Measurements from ENCODE around the gene CPT1B.
"Not testable (repeated sequence)": the region's sequence is repeated elsewhere in the genome, so short reads cannot be mapped to it uniquely, and the experiment has no call there.

Gene CPT1B

DNA sequence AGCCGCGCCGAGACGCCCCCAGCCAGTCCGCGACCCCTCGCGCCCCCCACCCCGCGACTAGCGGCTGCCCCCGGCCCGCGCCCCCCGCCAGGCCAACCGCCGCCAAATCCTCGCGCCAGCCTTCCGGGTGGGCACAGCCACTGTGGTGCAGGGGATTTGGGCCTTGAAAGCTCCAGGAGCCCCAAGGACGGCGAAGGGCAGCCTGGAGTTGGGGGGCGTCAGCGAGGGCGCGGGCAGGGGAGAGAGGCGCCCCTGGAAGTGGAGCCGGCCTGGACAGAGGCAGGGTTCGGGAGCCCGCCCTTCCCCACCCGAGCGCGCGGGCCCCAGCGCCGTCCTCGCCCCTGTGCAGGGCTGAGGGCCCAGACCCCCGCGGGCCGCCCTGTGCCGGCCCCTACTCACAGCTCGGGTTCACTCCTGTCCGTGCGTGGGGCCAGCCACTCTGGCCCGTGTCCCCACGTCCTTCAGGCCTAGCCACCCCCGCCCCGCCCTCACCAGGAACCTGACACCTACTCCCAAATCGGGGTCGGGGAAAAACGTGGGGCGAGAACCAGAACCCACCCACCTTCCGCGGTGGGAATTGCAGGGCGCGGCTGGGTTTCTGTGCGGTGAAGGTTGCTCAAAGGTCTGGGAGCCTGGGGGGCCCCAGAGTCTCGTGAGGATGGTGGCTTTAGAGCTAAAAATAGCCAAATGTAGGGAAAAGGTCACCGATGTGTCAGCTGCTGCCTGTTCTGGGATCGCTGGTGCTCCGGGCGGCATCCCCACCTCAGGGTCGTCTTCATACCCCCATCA lies at the start of gene CPT1B:
Gene CPT1B, minus strand, starts transcription at position 441 of the 789 bp plus-strand sequence. CDS start 512 bp downstream, outside the sequence.
- no peak for DNase-seq

DNA sequence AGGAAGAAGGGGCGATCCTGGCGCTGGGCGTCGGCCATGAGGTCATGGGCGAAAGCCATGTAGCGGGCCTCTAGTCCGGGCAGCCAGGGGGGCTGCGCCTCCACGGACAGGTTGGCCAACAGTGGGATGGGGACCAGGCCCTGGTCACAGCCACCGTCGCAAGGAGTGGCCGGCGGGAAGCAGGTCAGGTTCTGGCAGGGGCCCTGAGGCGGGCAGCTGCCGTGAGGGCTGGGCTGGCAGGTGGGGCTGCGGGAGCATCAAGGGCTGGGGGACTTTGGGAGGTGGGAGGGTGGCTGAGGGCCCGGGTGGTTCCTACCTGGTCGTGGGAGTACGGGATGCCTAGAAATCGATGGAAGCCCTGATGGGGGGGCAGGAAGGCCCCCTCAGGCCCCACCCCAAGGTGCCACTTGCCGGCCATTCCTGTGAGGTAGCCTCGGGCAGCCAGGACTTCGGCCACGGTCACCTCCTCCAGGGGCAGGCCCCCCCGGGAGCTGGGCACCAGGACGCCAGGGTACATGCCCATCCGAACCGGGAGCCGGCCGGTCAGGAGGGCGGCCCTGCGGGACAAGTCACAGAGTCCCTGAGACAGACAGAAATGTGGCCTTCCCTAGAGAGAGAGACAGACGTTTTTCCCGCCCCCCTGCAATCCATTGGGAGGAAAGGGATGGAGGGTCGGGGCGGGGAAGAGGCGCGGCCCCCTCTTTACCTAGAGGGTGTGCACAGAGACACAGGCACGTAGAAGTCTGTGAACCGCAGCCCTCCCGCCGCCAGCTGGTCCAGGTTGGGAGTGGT lies 48.8 kb upstream of the CPT1B start:
- no peak for DNase-seq

DNA sequence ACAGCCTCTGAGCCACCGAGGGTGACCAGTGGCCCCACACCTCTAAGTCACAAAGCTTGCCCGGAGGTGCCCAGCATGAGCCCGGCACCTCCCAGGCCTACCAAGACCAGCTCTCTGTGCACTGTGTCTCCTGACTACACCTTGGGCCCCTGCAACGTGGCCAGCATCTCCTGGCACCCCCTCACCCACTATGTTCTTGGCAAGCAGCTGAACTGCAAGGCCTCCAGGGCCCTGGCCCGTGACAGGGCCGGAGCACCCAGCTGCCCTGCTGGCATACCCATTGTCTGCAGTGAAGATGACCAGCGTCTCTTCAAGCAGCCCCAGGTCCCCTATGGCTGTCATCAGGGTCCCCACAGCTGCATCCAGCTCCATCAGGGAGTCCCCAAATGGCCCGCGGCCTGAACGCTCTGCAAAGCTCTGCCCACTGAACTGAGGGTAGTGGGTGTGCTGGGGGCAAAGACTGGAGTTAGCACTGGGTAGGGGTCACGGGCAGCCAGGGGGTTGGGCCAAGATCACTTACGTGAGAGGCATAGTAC lies 48.2 kb upstream of the CPT1B start:
- DNase-seq: no peak

DNA sequence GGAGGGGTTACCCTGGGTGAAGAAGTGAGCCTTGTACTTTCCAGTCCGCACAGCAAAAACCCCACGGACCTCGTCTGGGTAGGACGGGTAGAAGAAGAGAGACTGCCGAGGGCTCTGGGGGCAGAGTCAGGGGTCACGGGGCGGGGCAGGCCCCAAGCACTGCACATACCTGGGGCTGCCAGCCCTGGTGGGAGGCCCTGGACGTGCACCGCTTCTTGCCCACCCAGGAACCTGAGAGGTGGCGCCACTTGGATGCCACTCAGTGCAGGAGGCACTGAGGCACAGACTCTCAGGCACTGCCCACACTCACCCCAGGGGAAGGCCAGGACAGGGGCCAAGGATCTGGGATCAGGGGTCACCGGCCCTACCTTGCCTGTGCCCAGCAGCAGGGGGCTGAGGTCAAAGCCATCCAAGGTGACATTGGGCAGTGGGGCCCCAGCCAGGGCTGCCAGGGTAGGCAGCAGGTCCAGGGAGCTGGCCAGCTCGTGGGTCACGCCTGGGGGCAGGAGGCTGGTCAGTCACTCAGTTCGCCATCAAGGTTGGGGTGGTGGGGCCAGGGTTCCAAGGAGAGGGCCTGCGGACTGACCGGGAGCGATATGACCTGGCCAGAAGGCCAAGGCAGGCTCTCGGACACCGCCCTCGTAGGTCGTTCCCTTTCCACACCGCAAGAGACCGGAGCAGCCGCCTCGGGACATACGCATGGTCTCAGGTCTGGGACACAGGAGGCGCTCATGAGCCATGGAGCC lies 47.5 kb upstream of the CPT1B start:
- DNase-seq: no peak

DNA sequence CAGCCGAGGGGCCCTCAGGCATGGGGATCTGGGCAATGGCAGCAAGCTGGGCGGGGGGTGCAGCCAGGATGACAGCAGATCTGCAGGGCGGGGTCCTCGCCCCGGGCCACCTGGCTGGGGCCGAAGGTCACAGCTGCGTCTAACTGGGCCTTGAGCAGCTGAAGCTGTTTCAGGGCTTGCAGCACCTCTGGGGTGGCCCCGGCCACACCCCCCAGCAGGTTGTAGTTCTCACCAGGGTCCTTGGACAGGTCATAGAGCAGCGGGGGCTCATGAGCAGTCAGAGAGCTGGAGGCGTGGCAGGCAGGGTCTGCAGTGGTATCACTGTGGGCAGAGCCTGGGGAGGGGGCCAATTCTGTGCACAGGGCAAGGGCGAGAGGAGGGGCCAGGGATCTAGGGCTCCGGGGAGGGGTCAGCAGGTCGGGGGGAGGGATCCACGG lies 46.9 kb upstream of the CPT1B start:
- no peak for DNase-seq

DNA sequence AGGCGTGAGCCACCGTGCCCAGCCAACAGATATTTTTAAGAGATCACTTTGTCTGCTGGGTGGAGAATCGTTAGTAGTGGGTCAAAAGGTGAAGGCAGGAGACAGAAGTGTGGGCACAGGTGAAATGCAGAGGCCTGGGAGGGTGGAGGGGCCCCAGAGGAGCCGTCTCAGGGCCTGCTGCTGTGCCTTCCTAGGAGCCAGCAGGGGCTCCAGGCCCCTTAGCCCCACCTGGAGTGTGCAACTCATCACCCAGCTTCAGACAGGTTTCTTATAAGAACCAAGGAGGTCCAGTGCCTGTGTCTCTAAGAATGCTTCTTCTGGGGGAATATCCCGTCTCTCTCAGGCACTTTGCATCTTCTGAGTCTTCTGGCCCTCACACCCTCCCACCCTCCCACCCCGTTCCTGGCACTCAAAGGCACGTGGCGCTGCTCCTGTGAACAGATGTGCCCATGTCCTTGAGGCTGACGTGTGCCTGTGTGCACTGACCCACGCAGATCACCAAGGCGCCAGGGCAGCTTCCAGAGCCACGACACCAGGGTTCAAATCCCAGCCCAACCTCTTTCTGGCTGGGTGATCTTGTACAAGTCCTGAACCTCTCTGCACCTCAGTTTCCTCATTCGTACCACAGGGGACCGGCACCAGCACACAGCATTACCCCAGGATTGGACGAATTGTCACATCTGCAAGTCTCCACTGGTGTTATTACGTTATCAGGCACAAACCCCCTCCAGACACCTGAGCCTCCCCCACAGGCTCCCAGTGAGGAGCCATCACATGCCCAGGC lies 46.3 kb upstream of the CPT1B start:
- DNase-seq: no peak

DNA sequence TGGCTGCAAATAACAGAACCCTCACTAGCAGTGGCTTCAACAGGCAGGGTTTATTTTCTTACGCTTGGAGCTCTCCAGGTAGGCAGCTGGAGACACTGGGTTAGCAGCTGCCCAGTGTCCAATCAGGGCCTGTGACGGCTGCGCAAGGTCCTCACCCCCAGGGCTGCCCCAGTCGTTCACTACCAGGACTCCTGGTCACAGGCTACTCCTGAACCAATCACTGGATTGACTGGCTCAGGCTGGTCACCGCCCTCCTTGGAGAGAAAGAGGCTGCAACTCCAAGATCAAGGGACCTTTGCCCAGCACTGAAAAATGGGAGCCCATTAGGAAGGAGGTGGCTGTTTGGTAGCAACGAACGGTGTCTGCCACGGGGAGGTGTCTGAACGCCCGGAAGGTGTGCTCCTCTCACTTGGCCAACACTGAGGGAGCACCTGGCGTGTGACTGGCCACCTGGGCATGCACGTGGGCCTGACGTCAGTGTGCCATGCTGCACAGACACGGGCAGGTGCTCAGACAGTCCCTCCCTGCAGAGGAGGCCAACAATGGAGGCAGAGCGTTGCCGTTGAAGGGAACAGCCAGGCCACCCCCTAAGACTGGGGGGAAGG lies 44.6 kb upstream of the CPT1B start:
- DNase-seq: no peak

DNA sequence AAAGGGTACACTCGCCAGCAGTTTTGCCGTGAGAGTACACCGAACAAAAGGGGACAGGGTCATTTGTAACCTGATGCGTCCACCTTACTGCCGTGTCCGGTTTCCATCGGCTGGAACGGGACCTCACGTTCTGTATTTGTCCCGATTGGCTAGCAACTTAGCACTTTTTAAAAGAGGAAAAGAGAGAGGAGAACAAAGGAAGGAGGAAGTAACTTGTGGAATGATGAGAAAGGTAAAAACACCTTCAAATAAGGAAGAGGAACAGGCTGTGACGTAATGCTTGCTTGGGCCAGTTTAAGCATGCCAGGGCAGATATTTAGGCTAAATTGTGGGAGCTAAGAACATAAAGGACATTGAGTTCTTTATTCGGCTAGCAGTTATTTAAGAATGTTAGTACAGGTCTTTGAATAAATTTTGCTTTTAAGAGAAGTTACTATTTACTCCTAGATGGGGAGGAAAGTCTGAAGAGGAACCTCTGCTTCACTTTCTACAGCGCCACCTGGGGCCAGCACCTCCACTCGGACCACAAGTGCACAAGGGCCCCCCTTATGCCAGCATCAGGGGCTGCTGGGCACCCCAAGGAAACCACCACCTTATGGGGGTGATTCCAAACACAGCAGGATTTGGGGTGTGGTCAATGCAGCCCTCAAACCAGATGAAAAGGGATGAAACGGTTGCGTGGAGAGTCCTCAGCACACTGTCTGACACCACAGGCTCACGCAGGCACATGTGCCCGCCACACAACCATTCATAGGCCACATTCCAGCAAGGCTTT lies 43.9 kb upstream of the CPT1B start:
- DNase-seq: no peak

DNA sequence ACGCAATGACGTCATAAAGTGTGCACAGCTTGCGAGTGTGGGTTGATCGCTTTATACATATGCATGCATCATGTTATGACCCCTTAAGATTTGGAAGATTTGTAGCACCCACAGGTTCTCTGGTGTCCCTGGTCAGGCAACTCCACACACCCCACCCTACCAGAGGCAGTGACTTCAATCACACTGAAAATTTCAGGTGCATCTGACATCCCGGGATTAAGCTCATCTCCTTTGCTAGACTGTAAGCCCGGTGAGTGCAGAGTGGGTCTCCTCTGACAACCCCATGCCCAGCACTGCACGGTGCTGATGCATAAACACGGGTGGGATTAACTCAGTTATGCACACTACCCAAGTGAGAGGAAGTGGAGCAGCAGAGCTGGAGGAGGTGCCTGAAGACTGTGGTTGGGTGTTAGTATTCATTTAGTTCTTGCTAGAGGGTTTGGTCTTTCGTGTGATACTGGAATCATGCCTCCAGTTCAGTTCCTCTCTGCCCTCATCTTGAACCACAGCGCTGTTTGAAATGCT lies 43.2 kb upstream of the CPT1B start:
- DNase-seq: no peak

DNA sequence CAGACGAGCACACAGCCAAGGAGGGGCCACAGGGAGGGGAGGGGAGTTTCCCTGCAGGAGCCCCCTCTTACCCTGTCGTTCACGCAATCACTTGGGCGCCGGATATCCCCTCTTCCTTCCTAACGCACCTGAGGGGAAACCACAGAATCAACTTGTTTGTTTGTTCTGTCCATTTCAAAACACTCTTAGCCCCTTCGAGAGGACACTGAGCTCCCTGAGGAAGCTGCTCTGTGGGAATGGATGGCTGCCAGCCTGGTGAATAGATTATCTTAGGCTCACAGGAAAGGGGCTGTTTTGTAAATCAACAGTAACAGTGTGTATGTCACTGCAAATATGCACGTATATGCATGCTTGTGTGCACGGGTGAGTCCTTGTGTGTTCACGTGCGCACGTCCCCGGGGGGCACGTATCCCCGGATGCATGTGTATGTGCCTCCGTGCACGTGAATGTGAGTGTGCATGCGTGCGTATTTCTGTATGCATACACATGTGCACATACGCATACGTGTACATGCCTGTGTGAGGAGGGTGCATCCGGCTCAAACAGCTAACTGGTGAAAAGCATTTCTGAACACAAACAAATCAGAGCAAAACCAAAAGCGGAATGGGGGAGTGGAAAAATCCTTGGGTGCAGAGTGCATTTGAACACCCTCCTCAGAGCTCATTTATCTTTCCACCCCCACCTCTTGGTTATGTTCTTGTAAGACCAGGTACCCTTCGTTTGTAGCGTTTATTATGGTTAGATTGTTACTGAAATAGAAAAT lies 42.5 kb upstream of the CPT1B start:
- DNase-seq: no peak

DNA sequence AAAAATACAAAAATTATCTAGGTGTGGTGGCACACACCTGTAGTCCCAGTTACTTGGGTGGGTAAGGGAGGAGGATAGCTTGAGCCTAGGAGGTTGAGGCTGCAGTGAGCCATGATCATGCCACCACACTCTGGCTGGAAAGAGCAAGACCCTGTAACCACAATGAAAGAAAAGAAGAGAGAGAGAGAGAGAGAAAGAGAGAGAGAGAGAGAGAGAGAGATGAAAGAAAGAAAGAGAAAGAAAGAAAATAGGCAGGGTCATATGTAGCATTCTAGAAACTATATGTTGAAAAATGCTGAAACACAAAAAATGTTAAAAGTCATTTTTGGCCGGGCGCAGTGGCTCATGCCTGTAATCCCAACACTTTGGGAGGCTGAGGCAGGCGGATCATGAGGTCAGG lies 36.1 kb upstream of the CPT1B start:
- not testable (repeated sequence) for DNase-seq

DNA sequence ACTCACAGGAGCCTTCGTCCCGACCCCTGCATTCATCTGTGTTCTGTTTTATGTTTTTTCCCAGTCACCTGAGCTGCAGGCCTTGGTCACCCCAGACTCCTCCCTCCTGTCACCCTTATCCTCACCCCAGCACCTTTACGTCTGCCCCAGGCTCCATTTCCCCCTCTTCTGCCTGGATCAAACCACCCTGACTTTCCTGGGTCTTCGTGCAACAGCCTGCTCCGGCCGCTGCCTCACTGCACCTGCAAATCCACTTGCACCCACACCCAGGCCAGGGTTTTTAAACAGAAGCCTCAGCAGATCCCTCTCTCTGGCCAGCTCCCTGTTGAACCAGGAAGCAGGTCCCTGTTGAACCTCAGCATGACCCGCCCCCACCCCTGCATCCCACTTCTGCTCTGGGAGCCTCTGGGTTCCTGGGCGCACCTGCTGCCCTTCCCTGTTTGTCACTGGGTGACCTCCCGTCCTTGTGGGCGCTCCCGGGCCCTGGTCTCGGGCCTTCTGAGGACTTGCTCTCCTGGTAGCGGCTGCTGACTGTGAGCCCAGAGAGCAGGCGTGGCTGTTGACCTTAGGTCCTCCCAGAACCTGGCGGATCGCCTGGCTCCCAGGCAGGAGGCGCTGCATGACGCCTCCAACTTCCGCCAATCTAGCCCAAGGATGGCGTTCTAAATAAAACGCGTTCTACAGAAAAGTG lies 35.2 kb upstream of the CPT1B start:
- DNase-seq: no peak

DNA sequence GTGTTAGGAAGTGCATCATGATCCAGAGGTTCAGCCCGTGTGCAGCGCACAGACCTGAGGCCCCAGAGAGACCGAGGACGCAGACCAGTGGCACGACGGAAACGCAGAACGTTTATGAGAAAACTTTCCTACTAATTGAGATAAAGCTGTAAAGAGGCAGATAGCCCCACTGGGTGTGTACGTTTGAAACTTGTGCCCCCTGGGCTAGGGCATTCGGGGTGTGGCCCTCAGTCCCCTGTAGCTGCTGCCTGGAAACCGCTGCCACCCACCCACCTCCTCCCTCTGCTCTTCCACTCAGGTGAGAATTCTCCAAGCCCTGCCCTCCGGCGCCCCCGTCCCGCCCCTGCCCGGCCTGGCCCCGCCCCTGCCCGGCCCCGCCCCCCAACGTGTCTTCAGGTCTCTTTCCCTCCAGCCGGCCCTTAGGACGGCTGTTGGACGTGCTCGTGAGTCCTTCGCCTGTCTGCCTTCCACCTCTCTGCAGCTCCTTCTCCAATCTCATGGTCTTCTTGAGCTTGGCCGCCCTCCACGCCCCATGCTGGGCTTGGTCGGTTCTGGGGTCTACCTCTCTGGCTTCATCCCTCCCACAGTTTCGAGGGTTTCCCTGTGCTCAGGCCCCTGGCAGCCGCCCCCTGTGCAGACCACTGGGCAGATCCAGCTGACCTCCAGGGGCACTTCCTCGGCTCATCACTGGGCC lies 34.4 kb upstream of the CPT1B start:
- DNase-seq: no peak

DNA sequence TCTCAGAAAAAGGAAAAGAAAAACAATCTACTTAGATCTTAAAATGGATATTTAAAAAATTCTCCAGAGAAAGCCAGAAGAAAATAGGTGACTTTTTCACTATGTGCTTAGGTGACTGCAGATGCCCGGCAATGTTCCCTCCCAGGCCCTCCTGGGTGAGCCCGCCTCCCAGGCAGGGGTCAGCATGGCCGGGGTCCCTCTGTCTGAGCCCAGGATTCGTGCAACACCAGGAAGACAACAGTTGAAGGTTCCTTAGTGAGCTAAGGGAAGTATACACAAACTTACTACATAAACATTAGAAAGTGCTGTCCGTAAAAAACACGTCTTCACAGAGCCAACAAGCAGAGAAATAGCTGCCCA lies 33.9 kb upstream of the CPT1B start:
- DNase-seq: no peak

DNA sequence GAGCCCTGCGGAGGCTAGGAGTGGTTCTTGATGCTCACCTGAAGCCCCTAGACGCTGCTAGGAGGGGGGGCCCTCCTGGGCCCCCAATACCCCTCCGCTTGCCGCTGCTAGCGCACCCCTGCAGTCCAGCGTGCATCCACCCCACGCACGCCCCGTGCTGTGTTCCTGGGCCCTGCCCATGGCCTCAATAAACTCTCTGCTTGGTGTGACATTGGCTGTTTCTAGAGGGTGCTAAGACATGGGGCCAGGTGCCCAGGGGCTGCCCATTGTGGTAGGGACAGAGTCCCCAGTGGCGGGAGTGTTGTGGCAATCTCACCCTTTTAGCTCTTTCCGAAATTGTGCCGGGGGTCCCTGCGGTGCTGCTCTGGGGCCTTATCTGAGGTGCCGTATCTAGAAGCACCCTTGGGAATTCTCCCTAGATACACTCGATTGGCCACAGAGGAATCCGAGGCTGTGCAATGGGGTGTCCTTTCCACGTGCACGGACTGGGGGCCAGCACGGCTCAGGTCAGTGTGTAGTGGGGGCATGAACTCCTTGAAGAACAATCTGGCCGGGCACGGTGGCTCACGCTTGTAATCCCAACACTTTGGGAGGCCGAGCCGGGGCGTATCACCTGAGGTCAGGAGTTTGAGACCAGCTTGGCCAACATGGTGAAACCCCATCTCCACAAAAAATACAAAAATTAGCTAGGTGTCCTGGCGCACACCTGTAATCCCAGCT lies 33.3 kb upstream of the CPT1B start:
- no peak for DNase-seq

DNA sequence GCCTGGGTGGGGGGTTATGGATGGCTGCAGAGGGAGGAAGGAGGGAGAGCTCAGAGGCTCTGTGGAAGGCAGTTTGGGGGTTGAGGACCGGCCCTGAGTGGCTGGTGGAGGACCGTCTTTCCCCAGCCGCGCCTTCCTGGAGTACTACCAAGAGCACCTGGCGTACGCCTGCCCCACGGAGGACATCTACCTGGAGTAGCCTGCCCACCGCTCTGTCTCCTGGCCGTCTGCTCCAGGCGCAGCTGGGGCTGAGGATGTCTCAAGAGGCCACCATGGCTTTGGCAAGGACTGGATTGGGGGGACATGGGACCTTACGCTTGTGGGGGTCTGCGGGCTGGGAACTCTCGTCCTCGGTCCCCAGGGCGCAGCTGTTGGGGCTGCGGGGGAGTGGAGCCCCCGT lies 32.4 kb upstream of the CPT1B start:
- no peak for DNase-seq

DNA sequence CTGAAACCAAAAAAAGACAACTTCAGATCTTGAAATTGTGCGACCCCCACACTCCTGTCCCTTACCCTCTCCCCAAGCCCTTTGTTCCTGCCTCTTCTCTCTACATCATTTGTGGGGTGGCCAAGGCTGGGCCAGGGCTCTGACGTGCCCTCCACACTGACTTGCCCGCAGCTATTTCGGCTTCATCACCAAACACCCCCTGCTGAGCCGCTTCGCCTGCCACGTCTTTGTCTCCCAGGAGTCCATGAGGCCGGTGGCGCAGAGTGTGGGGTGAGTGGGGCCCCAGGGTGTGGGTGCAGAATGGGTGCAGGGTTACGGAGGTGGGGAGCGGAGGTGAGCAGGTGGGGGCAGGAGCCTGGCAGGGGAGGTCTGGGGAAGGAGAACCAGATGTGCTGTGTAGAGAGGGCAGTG lies 31.8 kb upstream of the CPT1B start:
- no peak for DNase-seq

DNA sequence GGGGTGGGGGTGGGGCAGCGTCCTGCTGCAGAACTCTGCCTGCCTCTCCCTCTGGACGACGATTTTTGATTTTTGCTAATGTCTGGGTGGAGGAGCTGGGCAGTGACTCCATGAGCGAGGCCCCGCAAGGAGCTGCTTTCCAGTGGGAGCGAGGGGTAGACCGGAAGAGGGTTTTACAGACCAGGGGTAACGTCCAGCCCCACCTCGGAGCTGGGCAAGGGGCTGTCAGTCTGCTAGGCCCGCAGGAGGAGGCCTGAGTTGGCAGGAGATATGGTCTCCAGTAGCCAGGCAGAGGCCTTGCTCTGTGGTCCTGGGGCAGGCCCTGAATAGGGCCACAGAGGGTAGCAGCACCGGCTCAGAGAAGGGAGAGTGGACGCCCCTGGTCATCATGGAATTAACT lies 31.4 kb upstream of the CPT1B start:
- no peak for DNase-seq

Measured in NCI-H226 (cell line).